ENCODE results near the gene DEAF1.

Gene DEAF1

DNA sequence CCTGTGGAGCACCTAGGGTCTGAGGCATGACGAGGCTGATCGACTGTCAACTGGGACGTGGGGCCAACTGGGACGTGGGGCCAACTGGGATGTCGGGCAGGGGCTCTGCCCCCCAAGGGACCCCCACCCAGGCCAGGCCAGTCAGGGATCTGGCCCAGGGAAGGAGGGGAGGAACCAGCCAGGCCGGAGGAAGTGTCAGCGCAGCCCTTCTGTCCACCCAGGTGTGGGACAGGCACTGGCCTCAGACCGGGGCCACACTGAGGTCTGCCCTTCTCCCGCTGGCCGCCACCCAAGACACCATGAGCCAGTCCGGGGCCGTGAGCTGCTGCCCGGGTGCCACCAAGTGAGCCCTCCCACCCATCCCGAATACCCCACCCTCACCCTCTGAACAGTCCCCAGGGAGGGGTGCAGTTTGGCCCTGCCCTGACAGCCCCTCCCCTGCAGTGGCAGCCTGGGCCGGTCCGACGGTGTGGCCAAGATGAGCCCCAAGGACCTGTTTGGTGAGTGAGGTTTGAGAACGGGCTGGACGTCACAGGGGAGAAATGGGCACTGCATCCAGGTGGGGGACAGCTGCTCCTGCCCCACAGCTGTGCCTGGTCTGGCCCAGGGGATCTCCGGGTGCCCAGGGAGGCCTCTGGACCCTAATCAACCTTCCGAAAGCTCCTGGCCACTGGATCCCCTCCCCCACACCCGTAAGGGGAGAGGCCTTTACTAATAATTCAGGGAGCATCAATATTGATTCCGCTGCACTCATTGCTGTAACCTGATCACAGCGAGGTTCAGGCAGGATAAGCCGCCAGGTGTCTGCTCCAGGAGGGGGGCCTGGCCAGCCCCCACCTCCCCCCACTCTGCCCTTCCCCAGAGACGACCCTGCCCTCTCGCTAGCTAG is 14.3 kb upstream of the DEAF1 start:
- in situ Hi-C loops (cut with MboI; ENCODE audit: low sequenced_read_pairs, unreplicated experiment): no loop called here
- DNase-seq (ENCODE audit: low spot score): no peak
- TF ChIP-seq, protein P1, sequence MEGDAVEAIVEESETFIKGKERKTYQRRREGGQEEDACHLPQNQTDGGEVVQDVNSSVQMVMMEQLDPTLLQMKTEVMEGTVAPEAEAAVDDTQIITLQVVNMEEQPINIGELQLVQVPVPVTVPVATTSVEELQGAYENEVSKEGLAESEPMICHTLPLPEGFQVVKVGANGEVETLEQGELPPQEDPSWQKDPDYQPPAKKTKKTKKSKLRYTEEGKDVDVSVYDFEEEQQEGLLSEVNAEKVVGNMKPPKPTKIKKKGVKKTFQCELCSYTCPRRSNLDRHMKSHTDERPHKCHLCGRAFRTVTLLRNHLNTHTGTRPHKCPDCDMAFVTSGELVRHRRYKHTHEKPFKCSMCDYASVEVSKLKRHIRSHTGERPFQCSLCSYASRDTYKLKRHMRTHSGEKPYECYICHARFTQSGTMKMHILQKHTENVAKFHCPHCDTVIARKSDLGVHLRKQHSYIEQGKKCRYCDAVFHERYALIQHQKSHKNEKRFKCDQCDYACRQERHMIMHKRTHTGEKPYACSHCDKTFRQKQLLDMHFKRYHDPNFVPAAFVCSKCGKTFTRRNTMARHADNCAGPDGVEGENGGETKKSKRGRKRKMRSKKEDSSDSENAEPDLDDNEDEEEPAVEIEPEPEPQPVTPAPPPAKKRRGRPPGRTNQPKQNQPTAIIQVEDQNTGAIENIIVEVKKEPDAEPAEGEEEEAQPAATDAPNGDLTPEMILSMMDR (IDR thresholded peaks at IDR 0.05; ENCODE audit: borderline replicate concordance, control extremely low read depth, extremely low read depth, insufficient read depth, missing control alignments): no peak

DNA sequence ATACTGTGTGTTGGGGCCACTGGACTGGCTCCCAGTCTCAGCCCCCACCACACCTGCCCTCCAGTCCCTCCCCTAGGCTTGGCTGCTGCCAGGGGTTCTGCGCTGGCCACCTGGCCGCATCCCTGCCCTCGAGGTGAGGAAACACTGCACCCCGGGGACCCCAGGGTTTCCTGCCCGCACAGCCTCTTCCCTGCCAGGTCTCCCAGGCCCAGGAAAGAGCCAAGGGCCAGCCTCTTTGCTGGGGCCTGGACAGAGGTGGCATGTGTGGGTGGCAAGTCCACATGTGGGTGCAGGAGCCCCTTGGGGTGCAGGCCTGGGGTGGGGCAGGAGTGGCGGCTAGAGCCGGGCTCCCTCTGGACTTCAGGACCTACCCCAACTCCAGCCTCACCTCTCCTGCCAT is 13.5 kb upstream of the DEAF1 start:
- no peak for DNase-seq (ENCODE audit: low spot score)
- TF ChIP-seq, protein P1 (IDR thresholded peaks at IDR 0.05; ENCODE audit: borderline replicate concordance, control extremely low read depth, extremely low read depth, insufficient read depth, missing control alignments): no peak
- in situ Hi-C loops (cut with MboI; ENCODE audit: low sequenced_read_pairs, unreplicated experiment): no loop called here

DNA sequence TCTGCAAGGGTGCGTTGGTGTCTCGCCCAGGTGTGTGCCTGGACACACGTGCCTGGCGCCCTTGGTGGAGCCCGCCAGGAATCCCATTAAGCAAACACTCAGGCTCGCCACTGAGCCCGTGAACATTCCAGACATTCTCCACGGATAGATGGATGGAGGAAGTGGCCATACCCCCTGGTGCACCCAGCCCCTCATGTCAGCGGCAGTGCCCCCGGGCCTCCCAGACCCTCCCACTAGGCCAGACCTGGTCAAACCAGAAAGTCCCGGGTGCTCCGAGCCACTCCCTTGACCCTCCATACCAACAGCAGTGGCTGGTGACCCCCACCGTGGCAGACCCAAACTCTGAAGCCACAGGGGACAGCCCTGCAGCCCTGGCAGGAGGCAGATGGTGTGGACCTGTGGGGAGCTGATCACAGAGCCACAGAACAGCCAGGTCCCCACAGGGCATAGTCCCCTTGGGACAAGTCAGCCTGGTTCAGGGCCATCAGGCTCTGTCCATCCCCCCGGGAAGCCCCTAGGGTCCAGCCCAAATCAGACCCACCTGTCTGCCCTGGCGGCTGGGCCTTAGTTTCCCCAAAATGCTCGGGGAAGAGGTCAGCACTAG is 12.9 kb upstream of the DEAF1 start:
- in situ Hi-C loops (cut with MboI; ENCODE audit: low sequenced_read_pairs, unreplicated experiment): no loop called here
- DNase-seq (ENCODE audit: low spot score): no peak
- TF ChIP-seq, protein P1 (IDR thresholded peaks at IDR 0.05; ENCODE audit: borderline replicate concordance, control extremely low read depth, extremely low read depth, insufficient read depth, missing control alignments): no peak

DNA sequence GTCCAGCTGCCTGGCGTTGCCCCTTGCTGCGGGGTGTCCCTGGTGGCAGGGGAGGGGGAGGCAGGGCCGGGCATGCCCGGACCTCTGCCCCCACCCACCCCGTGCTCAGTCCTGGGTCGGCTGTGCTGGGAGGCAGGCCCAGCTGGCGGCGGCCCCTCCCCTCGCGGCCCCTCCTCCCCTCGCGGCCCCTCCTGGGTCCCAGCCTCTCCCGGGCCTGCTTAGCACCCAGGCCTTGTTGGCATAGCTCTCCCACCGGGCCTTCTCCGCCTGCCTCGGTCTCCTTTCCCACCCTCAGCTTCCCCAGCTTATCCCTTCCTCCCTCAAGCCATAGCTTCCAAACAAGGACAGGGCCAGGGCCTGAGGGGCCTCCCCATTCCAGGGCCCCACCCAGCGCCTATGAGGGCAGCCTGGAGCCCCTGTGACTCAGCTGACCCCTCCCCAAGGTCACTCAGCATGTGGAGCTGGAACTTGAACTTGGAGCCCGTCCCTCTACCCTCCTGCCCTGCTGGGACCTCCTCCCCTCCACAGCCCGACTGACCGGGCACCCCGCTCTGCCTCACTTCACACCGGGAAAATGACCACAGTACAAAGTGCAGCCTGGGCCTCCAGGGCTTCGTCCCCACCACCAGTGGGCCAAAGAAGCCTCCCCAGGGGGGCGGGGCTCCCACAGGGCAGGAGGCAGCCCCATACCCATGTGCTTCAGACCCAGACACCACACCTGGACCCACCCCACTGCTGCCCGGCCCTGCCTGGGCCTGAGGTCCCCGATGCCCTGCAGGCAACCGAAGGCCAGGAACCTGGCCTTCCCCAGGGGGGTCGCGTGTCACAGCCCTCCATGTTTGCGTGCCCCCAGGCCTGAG is 12.2 kb upstream of the DEAF1 start:
- in situ Hi-C loops (cut with MboI; ENCODE audit: low sequenced_read_pairs, unreplicated experiment): no loop called here
- DNase-seq (ENCODE audit: low spot score): no peak
- TF ChIP-seq, protein P1 (IDR thresholded peaks at IDR 0.05; ENCODE audit: borderline replicate concordance, control extremely low read depth, extremely low read depth, insufficient read depth, missing control alignments): no peak

DNA sequence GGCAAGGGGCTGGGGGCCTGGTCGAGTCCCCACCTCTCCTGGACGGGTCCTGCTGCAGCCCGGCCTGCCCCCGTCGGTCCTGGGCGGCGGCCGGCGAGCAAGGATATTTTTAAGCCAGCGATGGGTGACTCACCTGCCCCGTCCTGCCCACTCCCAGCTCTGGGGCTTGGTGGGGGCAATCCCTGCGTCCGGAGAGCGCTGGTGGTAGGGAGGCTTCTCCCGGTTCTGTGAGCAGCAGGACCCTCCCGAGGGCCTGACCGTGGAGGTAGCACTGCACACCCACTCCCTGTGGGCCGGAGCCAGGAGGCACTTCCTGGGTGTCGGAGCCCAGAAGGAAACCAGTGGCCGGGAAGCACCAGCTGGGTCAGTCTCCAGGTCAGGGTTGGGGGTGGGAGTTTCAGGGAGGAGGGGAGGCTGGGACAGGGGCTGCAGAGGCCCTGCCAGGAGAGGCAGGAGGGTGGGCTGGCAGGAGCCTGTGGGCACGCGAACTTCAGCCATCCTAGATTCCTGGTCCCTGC is 11.5 kb upstream of the DEAF1 start:
- in situ Hi-C loops (cut with MboI; ENCODE audit: low sequenced_read_pairs, unreplicated experiment): no loop called here
- TF ChIP-seq, protein P1 (IDR thresholded peaks at IDR 0.05; ENCODE audit: borderline replicate concordance, control extremely low read depth, extremely low read depth, insufficient read depth, missing control alignments): no peak
- no peak for DNase-seq (ENCODE audit: low spot score)
